Measurements from ENCODE around the gene ETV6. TPM values are rescaled to one million over a fixed set of nuclear protein-coding genes. Genes with fewer than 3 reads are reported as not detected.

ETV6 gene
- total RNA-seq, 1 donor from 2014 or later, result 16.9 TPM

DNA sequence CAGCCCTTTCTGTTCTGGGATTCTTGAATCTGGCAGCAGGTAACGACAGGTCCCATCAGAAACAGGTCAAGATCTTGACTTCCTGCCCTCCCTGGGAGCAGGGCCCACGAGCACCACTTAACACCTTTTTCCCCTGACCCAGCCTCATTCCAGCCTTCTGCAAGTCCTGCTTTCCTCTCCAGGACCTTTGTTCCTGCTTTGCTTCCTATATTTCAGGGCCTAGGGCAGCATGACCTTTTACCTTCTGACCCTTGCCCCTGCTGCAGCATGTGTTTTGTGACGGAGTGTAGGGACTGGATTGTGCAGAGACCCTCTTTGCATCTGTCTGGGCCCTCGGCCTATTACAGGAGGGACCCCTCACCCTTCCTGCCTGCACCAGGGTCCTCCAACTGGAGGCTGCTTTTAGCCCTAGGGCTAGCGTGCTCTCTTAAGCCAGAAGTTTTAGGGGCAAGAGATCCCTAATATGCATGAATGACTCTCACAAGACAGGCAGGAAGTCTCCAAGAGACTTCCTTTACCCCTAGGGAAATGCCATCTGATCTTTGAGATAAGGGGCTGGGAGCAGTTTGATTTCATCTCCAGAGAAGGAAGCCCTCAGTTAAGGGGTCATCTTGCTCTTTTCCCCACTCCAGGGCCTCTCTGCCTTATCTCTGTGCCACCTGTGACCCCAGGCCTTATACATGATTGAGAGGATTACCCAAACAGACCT, 211.8 kb downstream of the ETV6 start:
- H3K36me3 ChIP-seq, result peaks cover 7% of the 10 kb centered on the region
- TF ChIP-seq, protein P1, sequence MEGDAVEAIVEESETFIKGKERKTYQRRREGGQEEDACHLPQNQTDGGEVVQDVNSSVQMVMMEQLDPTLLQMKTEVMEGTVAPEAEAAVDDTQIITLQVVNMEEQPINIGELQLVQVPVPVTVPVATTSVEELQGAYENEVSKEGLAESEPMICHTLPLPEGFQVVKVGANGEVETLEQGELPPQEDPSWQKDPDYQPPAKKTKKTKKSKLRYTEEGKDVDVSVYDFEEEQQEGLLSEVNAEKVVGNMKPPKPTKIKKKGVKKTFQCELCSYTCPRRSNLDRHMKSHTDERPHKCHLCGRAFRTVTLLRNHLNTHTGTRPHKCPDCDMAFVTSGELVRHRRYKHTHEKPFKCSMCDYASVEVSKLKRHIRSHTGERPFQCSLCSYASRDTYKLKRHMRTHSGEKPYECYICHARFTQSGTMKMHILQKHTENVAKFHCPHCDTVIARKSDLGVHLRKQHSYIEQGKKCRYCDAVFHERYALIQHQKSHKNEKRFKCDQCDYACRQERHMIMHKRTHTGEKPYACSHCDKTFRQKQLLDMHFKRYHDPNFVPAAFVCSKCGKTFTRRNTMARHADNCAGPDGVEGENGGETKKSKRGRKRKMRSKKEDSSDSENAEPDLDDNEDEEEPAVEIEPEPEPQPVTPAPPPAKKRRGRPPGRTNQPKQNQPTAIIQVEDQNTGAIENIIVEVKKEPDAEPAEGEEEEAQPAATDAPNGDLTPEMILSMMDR (IDR thresholded peaks at IDR 0.05; ENCODE audit: borderline replicate concordance), result no peak
- no peak for DNase-seq
- H3K4me1 ChIP-seq, result peaks cover 58% of the 10 kb centered on the region
- no peaks in the 10 kb centered on the region for H3K27me3 ChIP-seq (ENCODE audit: low read depth)
- intact Hi-C loops (cut with micrococcal nuclease), result no loop called here
- H3K9me3 ChIP-seq (replicated peaks), result peaks cover 10% of the 10 kb centered on the region
- H3K27ac ChIP-seq (replicated peaks), result peak overlapping the region; percentile 83
- H3K4me3 ChIP-seq, result no peak overlapping the region

DNA sequence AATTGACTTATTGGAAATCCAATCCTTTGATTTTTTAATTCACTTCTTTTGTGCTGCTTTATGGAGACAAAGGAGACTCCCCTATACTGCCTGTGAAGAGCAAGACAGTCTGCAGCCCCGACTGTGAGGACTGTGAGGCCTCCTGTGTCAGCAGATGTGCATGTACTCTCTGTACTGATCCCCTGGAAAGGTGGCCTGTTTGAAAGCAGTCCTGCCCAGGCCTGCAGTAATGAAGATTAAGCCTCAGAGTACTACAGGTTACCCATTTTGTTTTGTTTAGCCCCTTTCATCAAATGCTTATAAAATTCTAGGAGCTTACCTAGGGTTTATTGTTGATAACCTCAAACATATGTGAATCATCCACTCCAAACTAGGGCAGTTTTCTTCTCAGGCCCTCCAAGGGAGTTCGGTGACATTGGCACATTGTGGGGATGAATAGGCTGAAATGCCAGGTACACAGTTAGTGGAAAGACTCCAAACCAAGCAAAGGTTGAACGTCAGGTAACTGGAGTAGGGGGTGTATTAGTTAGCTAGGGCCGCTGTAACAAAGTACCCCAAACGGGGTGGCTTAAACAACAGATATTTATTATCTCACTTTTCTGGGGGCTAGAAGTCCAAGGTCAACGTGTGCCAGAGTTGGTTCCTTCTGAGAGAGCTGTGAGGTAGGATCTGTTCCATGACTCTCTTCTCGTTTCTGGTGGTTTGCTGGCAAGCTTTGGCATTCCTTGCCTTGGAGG, 212.6 kb downstream of the ETV6 start:
- no peak for DNase-seq
- Histone ChIP-seq H3K27ac (replicated peaks) (peak overlapping the region; percentile 83), H3K4me3 (no peak overlapping the region), H3K4me1 (peaks cover 57% of the 10 kb centered on the region), H3K9me3 (replicated peaks) (peaks cover 18% of the 10 kb centered on the region), H3K36me3 (peaks cover 13% of the 10 kb centered on the region), H3K27me3 (ENCODE audit: low read depth) (no peaks in the 10 kb centered on the region)
- intact Hi-C loops (cut with micrococcal nuclease), result no loop called here
- TF ChIP-seq, protein P1 (IDR thresholded peaks at IDR 0.05; ENCODE audit: borderline replicate concordance), result no peak

DNA sequence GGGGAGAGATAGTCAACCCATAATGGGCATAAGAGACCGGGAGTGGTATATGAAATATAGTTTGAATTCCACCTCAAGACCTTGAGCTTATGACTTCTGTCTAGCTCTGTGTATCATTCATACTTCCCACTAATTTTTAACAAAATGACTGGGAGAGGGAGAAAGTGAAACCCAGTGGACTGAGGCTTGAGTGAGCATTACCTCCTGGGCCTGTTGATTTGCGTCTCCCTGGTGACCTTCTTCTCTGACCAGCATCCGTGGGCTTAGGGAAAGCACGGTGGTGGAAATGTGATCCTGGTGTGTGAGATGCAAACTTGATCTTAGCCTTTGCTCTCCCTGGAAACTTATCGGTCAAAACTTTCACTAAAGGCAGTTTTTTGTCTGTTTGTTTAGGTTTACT, 213.3 kb downstream of the ETV6 start:
- TF ChIP-seq, protein P1 (IDR thresholded peaks at IDR 0.05; ENCODE audit: borderline replicate concordance), result no peak
- Histone ChIP-seq H3K9me3 (replicated peaks) (peaks cover 18% of the 10 kb centered on the region), H3K27me3 (ENCODE audit: low read depth) (no peaks in the 10 kb centered on the region), H3K27ac (replicated peaks) (peak overlapping the region; percentile 83), H3K4me3 (peak overlapping the region; percentile 12), H3K4me1 (peaks cover 57% of the 10 kb centered on the region), H3K36me3 (peaks cover 13% of the 10 kb centered on the region)
- intact Hi-C loops (cut with micrococcal nuclease), result no loop called here
- DNase-seq, result no peak

DNA sequence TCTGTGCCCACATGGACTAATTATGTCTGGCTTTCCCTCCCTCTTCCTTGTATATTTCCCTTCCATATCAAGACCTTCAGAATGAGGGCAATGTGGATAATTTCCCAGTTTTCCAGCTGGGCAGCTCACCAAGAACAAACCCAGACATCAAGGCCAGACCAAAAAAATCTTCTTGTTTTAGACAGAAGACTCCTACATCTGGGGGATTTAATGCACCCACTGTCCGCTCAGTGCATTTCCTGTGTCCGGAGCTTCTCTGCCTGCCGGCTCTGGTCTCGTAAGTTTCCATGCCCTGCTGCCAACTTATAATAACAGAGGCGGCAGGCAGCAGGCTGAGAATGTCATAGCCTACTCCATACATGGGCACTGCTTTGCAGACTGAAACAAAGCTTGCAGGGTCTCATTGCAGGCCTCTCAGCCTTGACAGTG, 214.0 kb downstream of the ETV6 start:
- intact Hi-C loops (cut with micrococcal nuclease), result no loop called here
- Histone ChIP-seq H3K4me3 (peak overlapping the region; percentile 12), H3K36me3 (peaks cover 13% of the 10 kb centered on the region), H3K9me3 (replicated peaks) (peaks cover 18% of the 10 kb centered on the region), H3K27me3 (ENCODE audit: low read depth) (no peaks in the 10 kb centered on the region), H3K4me1 (peaks cover 57% of the 10 kb centered on the region), H3K27ac (replicated peaks) (peak overlapping the region; percentile 83)
- TF ChIP-seq, protein P1 (IDR thresholded peaks at IDR 0.05; ENCODE audit: borderline replicate concordance), result no peak
- peak; percentile 33 for DNase-seq

- TF ChIP-seq, protein P1 (IDR thresholded peaks at IDR 0.05; ENCODE audit: borderline replicate concordance), result no peak
- Histone ChIP-seq H3K9me3 (replicated peaks) (peaks cover 18% of the 10 kb centered on the region), H3K36me3 (peaks cover 13% of the 10 kb centered on the region), H3K4me3 (peak overlapping the region; percentile 12), H3K27me3 (ENCODE audit: low read depth) (no peaks in the 10 kb centered on the region), H3K27ac (replicated peaks) (peak overlapping the region; percentile 83), H3K4me1 (peaks cover 57% of the 10 kb centered on the region)
- intact Hi-C loops (cut with micrococcal nuclease), result no loop called here
- DNase-seq, result no peak
These were observed 214.5 kb downstream of the ETV6 start for GRCh38 chr12:11863988-11864387.

Measured in left ventricle myocardium inferior (tissue), 1 donor.